ENCODE results near the gene SFI1.

Gene SFI1

GRCh38 chr22:31451709-31452571 lies 44.4 kb upstream of the SFI1 start:
- Histone ChIP-seq H3K27ac (ENCODE audit: extremely low read depth, low read depth, low read length) (no peak overlapping the region), H3K4me1 (ENCODE audit: control insufficient read depth, insufficient read depth, low read length) (no peaks in the 10 kb centered on the region), H3K36me3 (ENCODE audit: control insufficient read depth in 2 of 2, insufficient read depth in 1 of 2, low read length in 2 of 2) (peaks cover 60 to 86% of the 10 kb centered on the region in 2 experiments), H3K4me3 (ENCODE audit: low read depth, low read length) (no peak overlapping the region), H3K9me3 (ENCODE audit: control insufficient read depth, insufficient read depth, low read depth, low read length) (no peaks in the 10 kb centered on the region)
- POLR2A ChIA-PET: interaction anchor here (0.5 to 1.2 kb wide), 5 partner anchors 10 to 179 kb away, joined by 3 to 6 read pairs (median 3); no protein-coding TSS in a partner anchor
- CTCF ChIA-PET: interaction anchor here (0.5 to 3.2 kb wide), 36 partner anchors 8 to 537 kb away, joined by 3 to 26 read pairs (median 4); no protein-coding TSS in a partner anchor
- TF ChIP-seq ZNF155 (tag by site-specific recombination; IDR thresholded peaks at IDR 0.05) (no peak), TCF7L2 (IDR thresholded peaks at IDR 0.05; ENCODE audit: borderline replicate concordance, low read depth, low read length) (no peak), GLIS2 (tag by site-specific recombination; IDR thresholded peaks at IDR 0.05) (no peak), ZNF548 (tag by site-specific recombination; IDR thresholded peaks at IDR 0.05) (no peak), WT1 (tag by site-specific recombination; IDR thresholded peaks at IDR 0.05) (no peak), ZNF843 (tag by site-specific recombination; IDR thresholded peaks at IDR 0.05) (no peak), ZBTB20 (tag by site-specific recombination; IDR thresholded peaks at IDR 0.05) (no peak), ZNF560 (tag by site-specific recombination; IDR thresholded peaks at IDR 0.05; ENCODE audit: borderline replicate concordance) (no peak), ELK4 (IDR thresholded peaks at IDR 0.05; ENCODE audit: borderline replicate concordance, low read depth, low read length) (no peak), ZNF654 (tag by site-specific recombination; IDR thresholded peaks at IDR 0.05; ENCODE audit: low read depth) (peak; percentile 44), ZFP37 (tag by site-specific recombination; IDR thresholded peaks at IDR 0.05) (no peak), ZNF544 (tag by site-specific recombination; IDR thresholded peaks at IDR 0.05) (no peak), SP2 (tag by site-specific recombination; IDR thresholded peaks at IDR 0.05) (no peak), ZNF629 (tag by site-specific recombination; IDR thresholded peaks at IDR 0.05) (no peak), ZNF280D (tag by site-specific recombination; IDR thresholded peaks at IDR 0.05) (no peak), ZNF2 (tag by site-specific recombination; IDR thresholded peaks at IDR 0.05) (peak; percentile 70), ZNF214 (tag by site-specific recombination; IDR thresholded peaks at IDR 0.05; ENCODE audit: borderline replicate concordance) (no peak), ZBTB1 (tag by site-specific recombination; IDR thresholded peaks at IDR 0.05) (no peak), SP7 (tag by site-specific recombination; IDR thresholded peaks at IDR 0.05) (no peak), ZNF175 (tag by site-specific recombination; IDR thresholded peaks at IDR 0.05) (no peak), ZIC2 (tag by site-specific recombination; IDR thresholded peaks at IDR 0.05) (no peak), ZNF529 (tag by site-specific recombination; IDR thresholded peaks at IDR 0.05; ENCODE audit: insufficient replicate concordance) (no peak), KLF9 (tag by site-specific recombination; IDR thresholded peaks at IDR 0.05; ENCODE audit: low read depth) (no peak), ZNF16 (tag by site-specific recombination; IDR thresholded peaks at IDR 0.05; ENCODE audit: low read depth) (no peak), ZNF354C (tag by site-specific recombination; IDR thresholded peaks at IDR 0.05; ENCODE audit: borderline replicate concordance, low read depth) (no peak), ZNF692 (tag by site-specific recombination; IDR thresholded peaks at IDR 0.05) (0 out of 2 replicates have a peak, but pooled peaks have one; percentile 45), ZNF157 (tag by site-specific recombination; IDR thresholded peaks at IDR 0.05) (no peak), HIC1 (tag by site-specific recombination; IDR thresholded peaks at IDR 0.05) (no peak), INSM2 (tag by site-specific recombination; IDR thresholded peaks at IDR 0.05) (no peak)
